Stimulated activated CD4-positive, alpha-beta T cell treated with anti-CD3 and anti-CD28 coated beads, Interleukin-1b, Interleukin-23, amount 100 ng/mL, for 24 hours (primary cell): Measurements from ENCODE around the gene PPP1R15A.
"Not testable (repeated sequence)": the region's sequence is repeated elsewhere in the genome, so short reads cannot be mapped to it uniquely, and the experiment has no call there.

ENCODE experiments used
- DNase-seq, 4 experiments: peaks; one replicate each; pipeline ENCODE4 v3.0.0-alpha.2; 2020; ENCODE audit warnings: low read depth in 4 of 4, low spot score in 1 of 4

PPP1R15A gene

DNA sequence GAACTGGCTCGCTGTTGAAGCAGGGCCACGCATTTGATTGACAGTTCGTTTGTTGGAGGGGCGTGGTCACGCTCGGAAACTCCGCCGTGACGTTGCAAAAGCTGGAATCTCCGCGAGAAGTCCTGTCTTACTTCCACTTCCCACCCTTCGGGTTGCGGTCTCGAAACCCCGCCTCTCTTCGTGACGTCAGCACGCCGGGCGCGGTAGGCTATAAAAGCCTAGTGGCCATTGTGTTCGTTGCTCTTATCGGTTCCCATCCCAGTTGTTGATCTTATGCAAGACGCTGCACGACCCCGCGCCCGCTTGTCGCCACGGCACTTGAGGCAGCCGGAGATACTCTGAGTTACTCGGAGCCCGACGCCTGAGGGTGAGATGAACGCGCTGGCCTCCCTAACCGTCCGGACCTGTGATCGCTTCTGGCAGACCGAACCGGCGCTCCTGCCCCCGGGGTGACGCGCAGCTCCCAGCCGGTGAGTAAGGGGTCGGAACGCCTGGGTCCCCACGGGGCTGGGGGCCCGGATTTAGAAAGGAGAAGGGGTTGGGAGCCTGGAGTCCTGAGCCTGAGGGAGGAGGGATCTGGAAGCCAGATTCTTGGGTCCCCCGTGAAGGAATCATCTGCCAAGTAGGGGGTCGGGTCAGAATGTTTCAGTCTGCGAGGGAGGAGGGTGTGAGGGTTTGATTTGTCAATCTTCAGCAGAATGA, at the start of gene PPP1R15A:
TSS of gene PPP1R15A (plus strand) at position 240 of the 702 bp plus-strand sequence. CDS start 813 bp downstream, outside the sequence.
- peak; percentile 93 to 99 (median 98) for DNase-seq

DNA sequence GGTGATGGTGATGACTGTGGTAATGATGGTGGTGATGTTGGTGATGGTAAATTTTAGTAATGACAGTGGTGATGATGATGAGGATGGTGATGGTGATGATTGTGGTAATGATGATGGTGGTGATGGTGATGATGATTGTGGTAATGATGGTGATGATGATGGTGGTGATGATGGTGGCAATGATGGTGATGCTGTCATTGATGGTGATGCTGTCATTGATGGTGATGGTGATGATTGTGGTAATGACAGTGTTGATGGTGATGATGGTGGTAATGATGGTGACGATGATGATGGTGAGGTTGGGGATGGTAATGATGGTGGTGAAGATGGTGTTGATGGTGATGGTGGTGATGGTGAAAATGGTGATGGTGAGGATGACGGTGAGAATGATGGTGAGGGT, 49.7 kb upstream of the PPP1R15A start:
- no peak for DNase-seq

DNA sequence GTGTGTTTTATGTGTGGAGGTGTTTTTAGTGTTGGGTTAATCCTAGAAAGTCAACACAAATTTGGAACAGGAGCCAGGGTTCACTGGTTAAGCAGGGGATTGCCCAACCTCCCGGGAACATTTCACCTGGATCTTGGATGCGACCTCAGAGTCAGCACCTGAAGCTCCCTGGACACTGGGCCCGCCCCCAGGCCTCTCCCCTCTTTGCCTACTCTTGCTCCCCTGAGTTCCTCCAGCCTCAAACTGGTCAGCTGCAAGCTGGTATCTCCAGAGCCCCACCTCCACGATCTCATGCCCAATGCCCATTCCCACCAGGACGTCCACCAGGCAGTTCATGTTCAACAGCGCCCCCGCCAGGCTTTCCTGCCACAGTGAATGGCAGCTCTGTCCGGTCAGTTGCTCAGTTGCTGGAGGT, 45.6 kb upstream of the PPP1R15A start:
- DNase-seq = no peak

DNA sequence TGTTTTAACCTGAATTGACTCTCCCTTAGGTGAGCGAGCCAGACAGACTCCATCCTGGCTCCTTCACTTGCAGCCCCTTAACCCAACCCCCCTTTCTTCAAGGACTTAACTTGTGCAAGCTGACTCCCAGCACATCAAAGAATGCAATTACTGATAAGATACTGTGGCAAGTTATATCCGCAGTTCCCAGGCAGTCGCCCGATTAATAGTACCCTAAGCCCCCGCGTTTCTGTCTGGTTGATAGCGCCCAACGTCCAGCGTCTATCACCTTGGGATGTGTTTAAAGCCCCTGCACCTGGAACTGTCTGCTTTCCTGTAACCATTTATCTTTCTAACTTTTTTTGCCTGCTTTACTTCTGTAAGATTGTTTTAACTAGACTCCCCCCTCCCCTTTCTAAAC, 42.1 kb upstream of the PPP1R15A start:
- DNase-seq = no peak

DNA sequence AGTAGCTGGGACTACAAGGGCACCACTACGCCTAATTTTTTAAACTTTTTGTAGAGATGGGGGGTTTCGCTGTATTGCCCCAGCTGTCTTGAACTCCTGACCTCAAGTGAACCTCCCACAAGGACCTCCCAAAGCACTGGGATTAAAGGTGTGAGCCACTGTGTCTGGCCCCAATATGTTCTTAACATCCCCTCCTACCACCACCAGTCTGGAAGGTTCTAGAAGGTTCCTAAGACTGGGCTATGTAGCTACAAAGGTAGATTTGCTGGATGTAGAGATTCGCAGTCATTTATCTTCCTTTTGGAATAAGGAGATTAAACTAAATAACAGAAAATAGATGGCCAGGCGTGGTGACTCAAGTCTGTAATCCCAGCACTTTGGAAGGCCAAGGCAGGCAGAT, 41.3 kb upstream of the PPP1R15A start:
- DNase-seq = no peak

DNA sequence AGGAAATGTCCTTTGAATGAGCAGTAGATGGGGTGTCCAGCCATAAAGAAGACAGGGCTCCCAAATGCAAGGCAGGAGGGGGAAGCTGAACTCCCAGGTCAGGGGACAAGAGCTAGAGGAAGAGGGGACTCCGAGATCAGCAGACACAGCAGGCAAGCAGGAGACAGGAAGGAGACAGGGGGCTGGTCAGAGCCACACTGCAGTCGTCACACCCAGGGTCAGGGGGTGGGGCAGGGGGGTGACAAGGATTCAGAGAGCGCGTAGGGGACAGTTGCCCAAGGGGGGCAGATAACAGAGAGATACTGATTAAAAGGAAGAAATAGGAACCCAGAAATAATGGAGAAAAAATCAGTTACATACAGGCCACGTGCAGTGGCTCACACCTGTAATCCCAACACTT, 39.2 kb upstream of the PPP1R15A start:
- no peak for DNase-seq

DNA sequence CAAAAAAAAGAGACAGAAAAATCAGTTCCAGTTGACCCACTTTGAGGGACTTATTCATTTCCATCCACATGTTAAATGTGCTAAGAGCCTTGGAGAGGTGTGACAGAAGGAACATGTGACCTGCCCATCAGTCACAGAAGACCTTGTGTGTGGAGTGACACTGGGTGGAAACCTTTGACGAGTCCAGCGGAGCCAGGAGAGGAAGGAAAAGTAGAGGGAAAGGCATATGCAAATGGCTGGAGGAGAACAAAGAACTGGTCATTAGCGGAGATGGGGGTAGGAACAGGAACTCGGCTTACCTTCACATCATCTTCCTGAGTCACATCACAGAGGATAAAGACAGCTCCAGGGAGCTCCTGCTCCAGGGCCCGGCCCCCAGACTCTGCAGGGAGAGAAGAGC, 38.2 kb upstream of the PPP1R15A start:
- no peak for DNase-seq

DNA sequence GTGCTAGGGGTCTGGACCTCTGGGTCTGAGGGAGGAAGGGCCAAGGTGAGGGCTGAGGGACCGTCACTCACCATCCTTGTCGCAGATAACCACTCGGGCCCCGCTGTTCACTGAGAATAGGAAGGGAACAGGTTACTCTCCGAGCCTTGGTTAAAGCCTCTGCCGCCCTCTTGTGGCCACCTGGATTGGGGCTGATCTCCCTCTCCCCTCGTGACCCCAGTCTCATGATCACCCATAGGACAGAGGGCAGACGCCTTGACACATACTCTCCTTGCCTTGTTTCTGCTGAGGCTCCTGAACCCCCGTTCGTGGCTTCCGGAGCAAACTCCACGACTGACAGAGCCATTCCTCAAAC, 36.5 kb upstream of the PPP1R15A start:
- DNase-seq = peak; percentile 88 to 93 (median 92)

DNA sequence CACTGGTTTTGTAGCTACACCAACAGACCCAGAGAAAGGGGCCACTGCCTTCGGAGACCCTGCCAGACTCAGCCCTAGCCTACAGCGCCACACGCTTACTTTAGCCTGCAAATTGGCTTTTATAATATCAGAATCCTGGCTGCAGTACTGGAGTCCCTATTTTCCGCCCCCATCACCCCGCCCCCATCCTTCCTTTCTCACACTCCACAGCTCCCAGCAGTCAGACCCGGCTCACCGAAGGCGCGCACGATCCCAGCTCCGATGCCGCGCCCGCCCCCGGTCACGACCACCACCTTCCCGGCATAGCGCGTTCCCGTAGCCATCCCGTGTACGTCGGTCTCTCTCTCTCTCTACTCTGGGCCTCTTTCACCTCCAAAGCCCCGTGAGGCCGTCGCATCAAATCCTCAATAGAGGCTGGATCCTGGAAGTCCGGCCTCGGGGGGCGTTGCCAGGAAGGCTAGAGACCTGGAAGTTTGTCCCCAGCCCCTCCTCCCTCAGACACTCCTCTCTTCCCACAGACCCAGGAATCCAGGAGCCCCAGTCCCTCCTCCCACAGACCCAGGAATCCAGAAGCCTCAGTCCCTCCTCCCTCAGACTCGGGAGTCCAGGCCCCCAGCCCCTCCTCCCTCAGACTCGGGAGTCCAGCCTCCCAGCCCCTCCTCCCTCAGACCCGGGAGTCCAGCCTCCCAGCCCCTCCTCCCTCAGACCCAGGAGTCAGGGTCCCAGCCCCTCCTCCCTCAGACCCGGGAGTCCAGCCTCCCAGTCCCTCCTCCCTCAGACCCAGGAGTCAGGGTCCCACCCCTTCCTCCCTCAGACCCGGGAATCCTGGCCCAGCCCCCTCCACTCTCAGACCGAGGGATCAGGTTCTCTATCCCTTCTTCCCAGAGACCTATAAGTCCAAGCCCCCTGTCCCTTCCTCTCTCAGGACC, 35.9 kb upstream of the PPP1R15A start, which contains the start of gene HSD17B14:
TSS of gene HSD17B14 (minus strand) at position 403 of the 929 bp plus-strand sequence. CDS start at position 323, 80 bp downstream.
- no peak for DNase-seq

DNA sequence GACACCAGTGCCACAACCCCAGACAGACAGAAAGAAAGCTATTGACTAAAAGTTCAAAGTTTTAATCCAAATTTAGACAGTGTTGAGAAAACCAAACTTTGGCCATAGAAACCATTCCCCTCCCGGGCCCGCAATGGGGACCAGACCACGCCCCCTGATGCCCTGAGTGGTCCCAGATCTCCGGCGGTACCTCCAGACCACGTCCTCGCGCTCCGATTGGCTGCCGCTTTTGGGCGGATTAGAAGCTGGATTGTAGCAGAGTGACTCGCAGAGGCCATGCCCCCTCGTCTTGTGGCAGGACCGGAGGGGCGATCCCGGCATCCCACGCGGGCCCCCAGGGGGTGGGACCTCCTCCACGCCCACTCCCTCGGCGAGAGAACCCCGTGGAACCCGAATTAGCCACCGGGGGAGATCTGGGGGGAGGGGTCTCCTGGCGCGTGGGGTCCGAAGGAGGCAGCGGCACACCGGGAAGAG, 35.1 kb upstream of the PPP1R15A start:
- peak; percentile 49 to 71 (median 60) for DNase-seq

DNA sequence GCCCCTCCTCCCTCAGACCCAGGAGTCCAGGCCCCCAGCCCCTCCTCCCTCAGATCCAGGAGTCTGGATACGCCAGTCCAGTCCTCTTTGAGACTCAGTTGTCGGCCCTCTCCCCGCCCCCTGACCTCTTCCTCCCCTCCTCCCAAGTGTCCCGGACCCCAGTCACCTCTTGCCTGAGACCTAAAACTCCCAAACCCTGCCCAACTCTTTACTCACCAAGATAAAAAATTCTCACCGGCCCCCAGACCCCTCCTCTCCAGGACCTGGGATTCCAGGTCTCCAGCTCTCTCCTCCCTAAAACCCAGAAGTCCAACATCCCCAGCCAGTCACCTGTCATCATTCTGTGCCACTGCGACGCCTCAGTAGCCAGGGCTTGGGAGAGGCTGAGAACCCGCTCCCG, 34.5 kb upstream of the PPP1R15A start:
- DNase-seq = no peak

DNA sequence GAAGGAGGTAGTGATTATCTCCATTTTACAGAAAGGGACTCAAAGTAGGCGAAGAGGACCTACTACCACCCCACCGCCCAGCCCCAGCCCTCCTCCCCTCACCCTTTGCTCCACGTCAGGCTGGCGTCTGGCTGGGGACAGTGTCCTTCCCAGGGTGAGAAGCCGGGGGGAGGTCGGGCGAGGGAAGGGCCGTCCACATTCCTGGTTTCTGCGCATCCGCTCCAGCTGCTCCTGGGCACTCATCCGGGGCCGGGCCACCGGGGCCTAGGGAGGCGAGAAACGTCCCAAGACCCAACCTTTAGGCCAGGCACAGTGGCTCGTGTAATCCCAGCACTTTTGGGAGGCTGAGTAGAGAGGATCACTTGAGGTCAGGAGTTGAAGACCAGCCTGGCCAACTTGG, 31.2 kb upstream of the PPP1R15A start:
- DNase-seq = no peak

DNA sequence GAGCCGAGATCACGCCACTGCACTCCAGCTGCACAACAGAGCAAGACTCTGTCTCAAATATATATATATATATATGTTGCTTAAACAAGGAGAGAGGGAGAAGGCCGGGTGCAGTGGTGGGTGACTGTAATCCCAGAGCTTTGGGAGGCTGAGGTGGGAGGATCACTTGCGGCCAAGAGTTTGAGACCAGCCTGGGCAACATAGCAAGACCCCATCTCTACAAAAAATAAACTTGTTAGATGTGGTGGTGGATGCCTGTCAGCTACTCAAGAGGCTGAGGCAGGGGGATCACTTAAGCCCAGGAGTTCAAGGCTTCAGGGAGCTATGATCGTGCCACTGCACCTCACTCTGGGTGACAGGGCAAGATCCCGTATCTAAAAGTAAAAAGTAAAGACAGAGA, 30.6 kb upstream of the PPP1R15A start:
- DNase-seq = no peak

DNA sequence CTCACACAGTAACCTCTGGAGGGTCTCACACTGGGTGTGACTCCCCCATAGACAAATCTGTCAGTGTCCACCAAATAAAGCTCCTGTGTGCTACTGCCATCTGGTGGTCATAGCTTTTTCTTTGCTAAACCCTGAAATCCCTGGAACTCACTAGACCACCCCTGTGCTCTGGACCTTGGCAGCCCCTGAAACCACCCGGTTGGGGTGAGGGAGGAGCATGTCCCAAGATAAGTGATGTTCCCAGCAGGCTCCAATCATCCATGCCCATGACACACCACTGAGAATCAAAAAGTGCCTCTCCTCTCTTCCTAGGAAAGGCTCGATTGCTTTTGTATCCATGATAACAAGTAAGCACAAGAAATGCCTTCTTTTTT, 29.4 kb upstream of the PPP1R15A start:
- DNase-seq = peak in 2 of 4 experiments; percentile 25 to 45

DNA sequence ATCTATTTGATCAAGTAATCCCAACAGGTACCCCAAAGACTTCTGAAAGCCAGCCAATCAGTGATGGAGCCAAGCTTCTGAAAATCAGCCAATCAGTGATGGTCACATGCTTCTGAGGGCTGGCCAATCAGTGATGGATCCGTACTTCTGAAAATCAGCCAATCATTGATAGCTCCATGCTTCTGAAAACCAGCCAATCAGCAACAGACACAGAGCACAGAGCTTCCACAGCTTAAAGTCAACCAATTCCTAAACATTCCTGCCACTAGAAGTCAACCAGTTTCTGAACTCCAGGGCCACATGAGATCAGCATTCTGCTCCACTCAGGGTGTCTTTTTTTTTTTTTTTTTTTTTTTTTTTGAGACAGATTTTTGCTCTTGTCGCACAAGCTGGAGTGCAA, 27.7 kb upstream of the PPP1R15A start:
- DNase-seq = no peak

DNA sequence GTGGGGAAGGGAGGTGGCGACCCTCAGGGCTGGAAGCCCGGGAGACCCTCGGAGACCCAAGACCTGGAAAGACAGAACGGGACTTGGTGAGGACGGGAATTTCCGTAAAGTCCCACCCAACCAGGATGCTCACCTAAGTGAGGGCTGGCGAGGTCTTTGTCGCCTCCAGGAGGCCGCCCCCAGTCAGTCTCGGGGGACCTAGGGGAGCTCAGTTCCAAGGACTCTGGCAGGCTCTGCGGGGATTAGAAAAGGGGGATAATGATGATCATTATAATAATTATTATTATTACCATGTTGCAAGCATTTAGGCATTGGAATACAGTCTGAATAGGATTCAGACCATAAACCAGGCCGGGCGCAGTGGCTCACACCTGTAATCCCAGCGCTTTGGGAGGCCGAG, 26.8 kb upstream of the PPP1R15A start:
- DNase-seq = no peak

DNA sequence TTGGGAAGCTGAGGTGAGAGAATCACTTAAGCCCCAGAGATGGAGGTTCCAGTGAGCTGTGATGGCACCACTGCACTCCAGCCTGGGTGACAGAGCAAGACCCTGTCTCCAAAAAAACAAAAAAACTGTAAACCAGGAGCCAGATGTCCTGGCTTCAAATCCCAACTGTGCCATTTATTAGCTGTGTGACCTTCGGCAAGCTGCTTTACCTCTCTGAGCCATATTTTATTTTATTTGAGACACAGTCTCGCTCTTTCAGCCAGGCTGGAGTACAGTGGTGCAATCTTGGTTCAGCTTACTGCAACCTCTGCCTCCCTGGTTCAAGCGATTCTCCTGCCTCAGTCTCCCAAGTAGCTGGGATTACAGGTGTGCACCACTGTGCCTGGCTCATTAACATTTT, 25.6 kb upstream of the PPP1R15A start:
- DNase-seq = not testable (repeated sequence)

DNA sequence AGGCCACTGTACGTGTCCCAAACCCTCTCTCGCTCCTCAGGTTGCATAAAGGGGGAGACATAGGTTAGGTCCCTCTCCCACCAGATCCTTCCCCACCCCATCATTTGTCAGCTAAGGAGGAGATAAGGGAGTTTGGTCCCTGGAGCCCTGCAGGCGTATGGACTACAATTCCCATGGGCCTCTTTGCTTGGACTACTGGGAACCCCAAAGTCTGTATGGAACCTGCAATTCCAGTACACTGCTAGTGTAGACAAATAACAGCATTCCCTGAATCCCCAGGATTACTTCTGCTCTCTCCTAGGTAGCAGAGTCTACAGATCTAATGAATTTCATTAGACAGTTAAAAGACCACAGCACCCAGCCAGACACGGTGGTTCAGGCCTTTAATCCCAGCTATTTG, 19.9 kb upstream of the PPP1R15A start:
- DNase-seq = no peak

DNA sequence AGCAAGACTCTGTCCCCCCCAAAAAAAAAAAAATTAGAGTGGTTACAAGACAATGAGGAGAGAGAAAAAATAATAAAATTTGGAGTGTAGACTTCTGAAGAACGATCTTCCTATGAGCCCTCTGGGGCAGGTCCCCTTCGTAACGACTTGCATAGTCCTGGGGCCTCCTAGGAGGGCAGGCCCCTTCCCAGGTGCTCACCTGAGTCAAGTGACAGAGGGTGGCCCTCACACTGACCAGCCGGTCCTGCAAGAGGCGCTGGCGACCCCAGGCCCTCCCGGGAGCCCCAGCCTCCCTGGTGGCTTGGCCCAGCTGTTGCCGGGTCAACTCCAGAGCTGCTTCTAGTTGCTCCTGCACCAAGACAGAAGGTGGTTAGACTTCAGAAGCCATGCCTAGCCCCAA, 18.7 kb upstream of the PPP1R15A start:
- DNase-seq = no peak

DNA sequence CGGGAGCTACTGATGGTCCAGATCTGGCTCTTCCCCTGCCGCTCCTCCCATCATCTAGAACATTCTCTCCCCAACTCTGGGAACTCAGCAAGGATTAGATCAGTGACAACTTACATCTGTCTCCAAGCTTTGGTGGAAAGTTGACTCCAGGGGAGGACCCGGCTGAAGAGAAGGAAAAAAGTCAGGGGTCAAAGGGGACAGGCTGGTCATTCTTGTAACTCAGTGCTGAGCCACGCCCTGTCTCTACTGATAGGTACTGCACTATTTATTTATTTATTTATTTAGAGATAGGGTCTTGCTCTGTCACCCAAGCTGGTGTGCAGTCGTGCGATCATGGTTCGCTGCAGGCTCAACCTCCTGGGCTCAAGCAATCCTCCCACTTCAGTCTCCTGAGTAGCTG, 18.1 kb upstream of the PPP1R15A start:
- DNase-seq = no peak

DNA sequence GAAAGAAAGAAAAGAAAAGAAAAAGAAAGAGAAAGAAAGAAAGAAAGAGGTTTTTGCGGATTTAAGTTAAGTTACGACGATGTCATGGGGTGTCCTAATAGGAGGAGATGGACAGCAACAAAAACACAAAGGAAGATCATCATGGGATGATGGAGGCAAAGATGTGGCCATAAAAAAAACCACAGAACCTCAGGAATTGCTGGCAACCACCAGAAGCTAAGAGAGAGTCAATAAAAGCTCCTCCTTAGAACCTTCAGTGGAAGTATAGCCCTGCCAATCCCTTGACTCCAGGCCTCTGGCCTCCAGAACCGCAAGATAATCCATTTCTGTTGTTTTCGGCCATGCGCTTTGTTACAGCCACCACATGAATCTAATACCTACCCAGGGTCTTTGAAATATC, 15.3 kb upstream of the PPP1R15A start:
- DNase-seq = no peak
